ENCODE data around the gene NOL7. TPM values are rescaled to one million over a fixed set of nuclear protein-coding genes. Genes with fewer than 3 reads are reported as not detected.

The NOL7 gene
- total RNA-seq, 1 experiment from 2014 or later: 96.0 TPM

- H3K79me2 ChIP-seq (ENCODE audit: low read length): no peaks in the 10 kb centered on the region
- H3K9me3 ChIP-seq (ENCODE audit: low read length): no peaks in the 10 kb centered on the region
- no peak overlapping the region for H3K4me3 ChIP-seq (ENCODE audit: low read length)
- H3K4me2 ChIP-seq (ENCODE audit: low read depth, low read length, poor library complexity, severe bottlenecking): no peak overlapping the region
- no peaks in the 10 kb centered on the region for H3K27me3 ChIP-seq (ENCODE audit: low read length)
- no peak overlapping the region for H3K9ac ChIP-seq (ENCODE audit: low read length)
- DNase-seq: no peak
- no peaks in the 10 kb centered on the region for H4K20me1 ChIP-seq (ENCODE audit: insufficient read depth, low read depth, low read length)
- no peaks in the 10 kb centered on the region for H3K36me3 ChIP-seq (ENCODE audit: insufficient read depth, low read length)
- H3K27ac ChIP-seq (ENCODE audit: low read length): no peak overlapping the region
- H3K4me1 ChIP-seq (ENCODE audit: low read length): no peaks in the 10 kb centered on the region
- no peaks in the 10 kb centered on the region for H3K9me2 ChIP-seq (replicated peaks; ENCODE audit: insufficient read depth, low read length)
- H2AFZ ChIP-seq (ENCODE audit: low read length): no peak overlapping the region
These were observed 25.3 kb upstream of the NOL7 start for GRCh38 chr6:13589801-13590200.

GRCh38 chr6:13590574-13591153 lies 24.5 kb upstream of the NOL7 start:
- Histone ChIP-seq H3K9me3 (ENCODE audit: low read length) (no peaks in the 10 kb centered on the region), H3K4me3 (ENCODE audit: low read length) (no peak overlapping the region), H3K9me2 (replicated peaks; ENCODE audit: insufficient read depth, low read length) (no peaks in the 10 kb centered on the region), H3K4me2 (ENCODE audit: low read depth, low read length, poor library complexity, severe bottlenecking) (no peak overlapping the region), H3K79me2 (ENCODE audit: low read length) (no peaks in the 10 kb centered on the region), H3K36me3 (ENCODE audit: insufficient read depth, low read length) (no peaks in the 10 kb centered on the region), H3K27ac (ENCODE audit: low read length) (no peak overlapping the region), H2AFZ (ENCODE audit: low read length) (no peak overlapping the region), H3K9ac (ENCODE audit: low read length) (no peak overlapping the region), H3K4me1 (ENCODE audit: low read length) (no peaks in the 10 kb centered on the region), H3K27me3 (ENCODE audit: low read length) (no peaks in the 10 kb centered on the region), H4K20me1 (ENCODE audit: insufficient read depth, low read depth, low read length) (no peaks in the 10 kb centered on the region)
- no peak for DNase-seq

GRCh38 chr6:13591205-13591921 lies 23.8 kb upstream of the NOL7 start:
- Histone ChIP-seq H2AFZ (ENCODE audit: low read length) (no peak overlapping the region), H3K9ac (ENCODE audit: low read length) (no peak overlapping the region), H3K4me1 (ENCODE audit: low read length) (no peaks in the 10 kb centered on the region), H3K9me3 (ENCODE audit: low read length) (no peaks in the 10 kb centered on the region), H3K27me3 (ENCODE audit: low read length) (no peaks in the 10 kb centered on the region), H3K27ac (ENCODE audit: low read length) (no peak overlapping the region), H3K79me2 (ENCODE audit: low read length) (no peaks in the 10 kb centered on the region), H3K4me3 (ENCODE audit: low read length) (no peak overlapping the region), H3K36me3 (ENCODE audit: insufficient read depth, low read length) (0 out of 2 replicates have a peak, but pooled peaks cover 3% of the 10 kb centered on the region), H3K9me2 (replicated peaks; ENCODE audit: insufficient read depth, low read length) (no peaks in the 10 kb centered on the region), H4K20me1 (ENCODE audit: insufficient read depth, low read depth, low read length) (no peaks in the 10 kb centered on the region), H3K4me2 (ENCODE audit: low read depth, low read length, poor library complexity, severe bottlenecking) (no peak overlapping the region)
- no peak for DNase-seq

GRCh38 chr6:13593103-13593502 lies 22.0 kb upstream of the NOL7 start:
- no peak overlapping the region for H3K9ac ChIP-seq (ENCODE audit: low read length)
- no peaks in the 10 kb centered on the region for H3K9me3 ChIP-seq (ENCODE audit: low read length)
- no peaks in the 10 kb centered on the region for H3K79me2 ChIP-seq (ENCODE audit: low read length)
- no peak overlapping the region for H3K27ac ChIP-seq (ENCODE audit: low read length)
- H3K4me2 ChIP-seq (ENCODE audit: low read depth, low read length, poor library complexity, severe bottlenecking): no peak overlapping the region
- 0 out of 2 replicates have a peak, but pooled peaks cover 3% of the 10 kb centered on the region for H3K36me3 ChIP-seq (ENCODE audit: insufficient read depth, low read length)
- no peaks in the 10 kb centered on the region for H3K9me2 ChIP-seq (replicated peaks; ENCODE audit: insufficient read depth, low read length)
- H2AFZ ChIP-seq (ENCODE audit: low read length): no peak overlapping the region
- DNase-seq: no peak
- H4K20me1 ChIP-seq (ENCODE audit: insufficient read depth, low read depth, low read length): no peaks in the 10 kb centered on the region
- no peaks in the 10 kb centered on the region for H3K4me1 ChIP-seq (ENCODE audit: low read length)
- no peaks in the 10 kb centered on the region for H3K27me3 ChIP-seq (ENCODE audit: low read length)
- H3K4me3 ChIP-seq (ENCODE audit: low read length): no peak overlapping the region

- H3K4me3 ChIP-seq (ENCODE audit: low read length): no peak overlapping the region
- H4K20me1 ChIP-seq (ENCODE audit: insufficient read depth, low read depth, low read length): no peaks in the 10 kb centered on the region
- no peaks in the 10 kb centered on the region for H3K27me3 ChIP-seq (ENCODE audit: low read length)
- no peaks in the 10 kb centered on the region for H3K9me2 ChIP-seq (replicated peaks; ENCODE audit: insufficient read depth, low read length)
- H3K9me3 ChIP-seq (ENCODE audit: low read length): no peaks in the 10 kb centered on the region
- no peaks in the 10 kb centered on the region for H3K79me2 ChIP-seq (ENCODE audit: low read length)
- no peaks in the 10 kb centered on the region for H3K4me1 ChIP-seq (ENCODE audit: low read length)
- no peak overlapping the region for H3K9ac ChIP-seq (ENCODE audit: low read length)
- H3K36me3 ChIP-seq (ENCODE audit: insufficient read depth, low read length): 0 out of 2 replicates have a peak, but pooled peaks cover 3% of the 10 kb centered on the region
- H3K27ac ChIP-seq (ENCODE audit: low read length): no peak overlapping the region
- no peak overlapping the region for H2AFZ ChIP-seq (ENCODE audit: low read length)
- no peak overlapping the region for H3K4me2 ChIP-seq (ENCODE audit: low read depth, low read length, poor library complexity, severe bottlenecking)
- DNase-seq: no peak
These were observed 21.4 kb upstream of the NOL7 start for GRCh38 chr6:13593720-13594119.

- Histone ChIP-seq H3K9ac (ENCODE audit: low read length) (no peak overlapping the region), H3K4me2 (ENCODE audit: low read depth, low read length, poor library complexity, severe bottlenecking) (no peak overlapping the region), H3K27me3 (ENCODE audit: low read length) (no peaks in the 10 kb centered on the region), H3K9me2 (replicated peaks; ENCODE audit: insufficient read depth, low read length) (no peaks in the 10 kb centered on the region), H3K4me1 (ENCODE audit: low read length) (no peaks in the 10 kb centered on the region), H4K20me1 (ENCODE audit: insufficient read depth, low read depth, low read length) (no peaks in the 10 kb centered on the region), H3K36me3 (ENCODE audit: insufficient read depth, low read length) (peaks cover 9% of the 10 kb centered on the region; the same call in 1 of the 2 replicates), H3K27ac (ENCODE audit: low read length) (no peak overlapping the region), H3K79me2 (ENCODE audit: low read length) (no peaks in the 10 kb centered on the region), H3K9me3 (ENCODE audit: low read length) (no peaks in the 10 kb centered on the region), H3K4me3 (ENCODE audit: low read length) (no peak overlapping the region), H2AFZ (ENCODE audit: low read length) (no peak overlapping the region)
- no peak for DNase-seq
These were observed 18.1 kb upstream of the NOL7 start for GRCh38 chr6:13597073-13597472.

GRCh38 chr6:13600036-13600435 lies 15.1 kb upstream of the NOL7 start:
- H3K9ac ChIP-seq (ENCODE audit: low read length): no peak overlapping the region
- H2AFZ ChIP-seq (ENCODE audit: low read length): no peak overlapping the region
- H3K9me2 ChIP-seq (replicated peaks; ENCODE audit: insufficient read depth, low read length): no peaks in the 10 kb centered on the region
- no peaks in the 10 kb centered on the region for H3K9me3 ChIP-seq (ENCODE audit: low read length)
- no peaks in the 10 kb centered on the region for H4K20me1 ChIP-seq (ENCODE audit: insufficient read depth, low read depth, low read length)
- H3K4me1 ChIP-seq (ENCODE audit: low read length): no peaks in the 10 kb centered on the region
- peaks cover 12% of the 10 kb centered on the region; the same call in 1 of the 2 replicates for H3K36me3 ChIP-seq (ENCODE audit: insufficient read depth, low read length)
- H3K4me3 ChIP-seq (ENCODE audit: low read length): no peak overlapping the region
- H3K27me3 ChIP-seq (ENCODE audit: low read length): no peaks in the 10 kb centered on the region
- no peak overlapping the region for H3K27ac ChIP-seq (ENCODE audit: low read length)
- no peak overlapping the region for H3K4me2 ChIP-seq (ENCODE audit: low read depth, low read length, poor library complexity, severe bottlenecking)
- H3K79me2 ChIP-seq (ENCODE audit: low read length): no peaks in the 10 kb centered on the region
- no peak for DNase-seq

GRCh38 chr6:13604135-13604534 lies 11.0 kb upstream of the NOL7 start:
- no peaks in the 10 kb centered on the region for H3K9me2 ChIP-seq (replicated peaks; ENCODE audit: insufficient read depth, low read length)
- H3K4me1 ChIP-seq (ENCODE audit: low read length): no peaks in the 10 kb centered on the region

More at GRCh38 chr6:13604135-13604534, 11.0 kb upstream of the NOL7 start:
- Histone ChIP-seq H3K79me2 (ENCODE audit: low read length) (no peaks in the 10 kb centered on the region), H3K4me3 (ENCODE audit: low read length) (no peak overlapping the region), H3K9me3 (ENCODE audit: low read length) (no peaks in the 10 kb centered on the region), H3K27ac (ENCODE audit: low read length) (no peak overlapping the region), H3K4me2 (ENCODE audit: low read depth, low read length, poor library complexity, severe bottlenecking) (no peak overlapping the region), H3K36me3 (ENCODE audit: insufficient read depth, low read length) (peaks cover 9% of the 10 kb centered on the region; the same call in 1 of the 2 replicates), H4K20me1 (ENCODE audit: insufficient read depth, low read depth, low read length) (no peaks in the 10 kb centered on the region), H3K9ac (ENCODE audit: low read length) (no peak overlapping the region), H3K27me3 (ENCODE audit: low read length) (no peaks in the 10 kb centered on the region), H2AFZ (ENCODE audit: low read length) (no peak overlapping the region)
- no peak for DNase-seq

All from Karpas-422 (cell line).